SK-N-SH treated with all-trans-retinoic acid at 6 μM for 48 hours (cell line): ENCODE measurements around the gene ARSJ.
"Not testable (repeated sequence)": the region's sequence is repeated elsewhere in the genome, so short reads cannot be mapped to it uniquely, and the experiment has no call there.

Experiments
- CSDC2 ChIP-seq: fragments of 250-450 bp; sonication (Bioruptor Pico); IDR thresholded peaks from 2 replicates; pipeline ENCODE4 v1.5.0; 2020; ENCODE audit warnings: mild to moderate bottlenecking, moderate library complexity
- ESRRG ChIP-seq: fragments of 250-450 bp; sonication (Bioruptor Pico); IDR thresholded peaks from 2 replicates; pipeline ENCODE4 v1.6.1; 2021; ENCODE audit warnings: mild to moderate bottlenecking
- OSR1 ChIP-seq: fragments of 250-450 bp; sonication (Bioruptor Pico); IDR thresholded peaks from 2 replicates; pipeline ENCODE4 v1.8.0; 2022; ENCODE audit warnings: moderate library complexity, mild to moderate bottlenecking, inconsistent platforms
- PPARA ChIP-seq: fragments of 250-450 bp; sonication (Bioruptor Pico); IDR thresholded peaks from 2 replicates; pipeline ENCODE4 v1.5.0; 2020; ENCODE audit warnings: mild to moderate bottlenecking, borderline replicate concordance
- SNAI2 ChIP-seq: fragments of 250-450 bp; sonication (Bioruptor Pico); IDR thresholded peaks from 2 replicates; pipeline ENCODE4 v1.5.0; 2020; ENCODE audit warnings: mild to moderate bottlenecking, moderate library complexity
- TCF4 ChIP-seq: fragments of 250-450 bp; sonication (Bioruptor Pico); IDR thresholded peaks from 2 replicates; pipeline ENCODE4 v1.8.0; 2021; ENCODE audit warnings: mild to moderate bottlenecking, moderate library complexity, borderline replicate concordance
- ZC3H10 ChIP-seq: fragments of 250-450 bp; sonication (Bioruptor Pico); IDR thresholded peaks from 2 replicates; pipeline ENCODE4 v1.5.1; 2021; ENCODE audit warnings: mild to moderate bottlenecking, moderate library complexity
- ZFP30 ChIP-seq: fragments of 450-650 bp; formaldehyde crosslinking; IDR thresholded peaks from 2 replicates; pipeline ENCODE4 v1.5.0; 2022; ENCODE audit warnings: mild to moderate bottlenecking, moderate library complexity
- ZNF565 ChIP-seq: fragments of 450-650 bp; formaldehyde crosslinking; conservative IDR thresholded peaks from 2 replicates; pipeline ENCODE4 v1.5.0; 2020; ENCODE audit warnings: low read depth, mild to moderate bottlenecking, moderate library complexity

DNA sequence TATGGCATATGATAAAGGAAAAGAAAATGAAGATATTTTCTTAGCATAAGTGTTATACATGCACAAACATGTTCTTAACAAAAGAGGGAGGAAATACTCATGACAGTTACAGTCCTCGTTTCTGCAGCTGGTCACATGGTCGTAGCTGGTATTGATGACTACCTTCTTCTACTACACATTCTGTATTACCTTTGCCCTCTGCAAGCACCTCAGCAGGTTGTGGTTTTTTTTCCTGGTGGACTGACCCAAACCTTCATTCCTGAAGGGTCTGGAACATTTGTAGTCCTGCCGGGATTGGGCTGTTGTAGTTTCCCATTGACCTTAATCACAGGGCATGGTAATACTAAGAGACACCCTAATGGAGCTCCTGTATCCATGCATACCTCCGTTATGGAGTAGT, 54.7 kb downstream of the ARSJ start:
- not testable (repeated sequence) for TF ChIP-seq ZFP30 (CRISPR knock-in tag); PPARA; ZNF565 (CRISPR knock-in tag); CSDC2 (CRISPR knock-in tag); ZC3H10 (CRISPR knock-in tag); ESRRG; TCF4 (CRISPR knock-in tag); OSR1; SNAI2
